Heart right ventricle (tissue), 16 donors: ENCODE measurements around the gene ARSA. TPM values are rescaled to one million over a fixed set of nuclear protein-coding genes. Genes with fewer than 3 reads are reported as not detected.

Source experiments
- ATAC-seq, 8 donors: fragments of 200-7000 bp; cut with Tn5 transposase; one replicate each; pipeline ENCODE4 v1.9.1; 2020; ENCODE audit warnings: mild to moderate bottlenecking in 8 of 8, moderate library complexity in 8 of 8, moderate number of reproducible peaks in 1 of 8
- DNase-seq, 2 donors: peaks; one replicate each; pipeline ENCODE4 v3.0.0-alpha.2; 2020
- H3K27ac ChIP-seq, 10 donors: fragments of 200-600 bp; sonication (generic) in 2 of 10; one replicate each; pipeline versions ENCODE4 v1.5.0 to v1.8.0; 2020 to 2022; ENCODE audit warnings: mild to moderate bottlenecking in 3 of 10
- H3K27me3 ChIP-seq, 7 donors: fragments of 200-600 bp; one replicate each; pipeline ENCODE4 v1.8.0; 2021 to 2022; ENCODE audit warnings: mild to moderate bottlenecking in 2 of 7
- H3K36me3 ChIP-seq, 9 donors: fragments of 200-600 bp; sonication (generic) in 1 of 9; one replicate each; pipeline versions ENCODE4 v1.5.0 to v1.8.0; 2020 to 2022; ENCODE audit warnings: mild to moderate bottlenecking in 2 of 9
- H3K4me1 ChIP-seq, 9 donors: fragments of 200-600 bp; sonication (generic) in 1 of 9; one replicate each; pipeline versions ENCODE4 v1.5.0 to v1.8.0; 2020 to 2022; ENCODE audit warnings: mild to moderate bottlenecking in 4 of 9
- H3K4me3 ChIP-seq, 10 donors: fragments of 200-600 bp; sonication (generic) in 2 of 10; one replicate each; pipeline versions ENCODE4 v1.5.0 to v1.8.0; 2020 to 2022; ENCODE audit warnings: mild to moderate bottlenecking in 7 of 10, moderate library complexity in 2 of 10
- H3K9me3 ChIP-seq, 11 donors: fragments of 200-600 bp in 10 of 11; sonication (generic) in 2 of 11; one replicate each; pipeline versions ENCODE4 v1.5.0 to v1.8.0; 2013 to 2022; ENCODE audit warnings: mild to moderate bottlenecking in 2 of 11, control low read depth in 1 of 11, moderate library complexity in 1 of 11
- CTCF ChIP-seq, 9 donors: fragments of 200-600 bp; sonication (generic) in 2 of 9; IDR thresholded peaks; one replicate each; pipeline versions ENCODE4 v1.5.0 to v1.8.0; 2021 to 2022; ENCODE audit warnings: antibody characterized with exemption in 9 of 9, mild to moderate bottlenecking in 5 of 9, moderate library complexity in 1 of 9
- WGBS, 2 donors: extraction: QIAGEN DNeasy Blood & Tissue Kit; methylation state at CpG; one replicate each; pipeline ENCODE4 v1.1.7; 2013; ENCODE audit warnings: inconsistent platforms in 1 of 2; 5-methylcytosine and 5-hydroxymethylcytosine counted together
- intact Hi-C, 10 donors: fragments of 100-400 bp; cut with DNase I; formaldehyde crosslinking; loops; one replicate each; pipeline versions ENCODE4 v1.11.1 to v1.14.2; 2022
- polyA plus RNA-seq, 2 donors: library from polyadenylated mRNA; stranded (reverse); fragments of 200-250 nt; gene quantifications; one replicate each; pipeline ENCODE4 v1.2.3, GENCODE V29; 2013
- total RNA-seq, 10 donors: library from RNA; stranded (reverse); fragmentation: NEBNext Ultra II Directional in 3 of 10; extraction: Animal tissue kit (Norgen Biotek cat#: 25700) in 3 of 10; gene quantifications; one replicate each; pipeline versions ENCODE4 v1.2.1 to v1.2.4, GENCODE V29; 2021 to 2023
- donor health status: Arrhythmogenic right ventricular cardiomyopathy.
- donor health status: ischemic (EF 13 %, LVEDD 7.1; RV severe dilation, severe dysfunction).
- donor health status: healthy with polysubstance abuse.
- donor health status: DM: no; HTN: yes; CAD: no.
- donor health status: DM: no; HTN: no; CAD: no.
- donor health status: ischemic (EF 25% LVEDD 6.9; RV normal size, moderate dysfunction).
- donor health status: ischemic (EF 25% LVEDD 5.7; RV mildly dilated, moderate dysfunction).
- donor health status: healthy.
- donor health status: DM: yes; HTN: yes; CAD: no.
- donor health status: Ischemic cardiomyopathy.
- donor health status: ischemic (EF 35%, LVEDD 5.7; RV mildly dilated, moderate dysfunction).
- donor health status: nonischemic (EF 11% LVEDD 7.7; RV severe dilation, severe dysfunction).
- donor health status: DM: yes; HTN: yes; CAD: no.
- donor health status: PGD.
- donor health status: ischemic (EF 29% LVEDD 5.4; RV normal size, mild dysfunction).
- donor health status: nonischemic (EF 23%, LVEDD 6.1; RV moderate dilation, normal function).

ARSA gene
- total and polyA plus RNA-seq, 12 donors: 17.5 to 62.3 (median 26.0) TPM

DNA sequence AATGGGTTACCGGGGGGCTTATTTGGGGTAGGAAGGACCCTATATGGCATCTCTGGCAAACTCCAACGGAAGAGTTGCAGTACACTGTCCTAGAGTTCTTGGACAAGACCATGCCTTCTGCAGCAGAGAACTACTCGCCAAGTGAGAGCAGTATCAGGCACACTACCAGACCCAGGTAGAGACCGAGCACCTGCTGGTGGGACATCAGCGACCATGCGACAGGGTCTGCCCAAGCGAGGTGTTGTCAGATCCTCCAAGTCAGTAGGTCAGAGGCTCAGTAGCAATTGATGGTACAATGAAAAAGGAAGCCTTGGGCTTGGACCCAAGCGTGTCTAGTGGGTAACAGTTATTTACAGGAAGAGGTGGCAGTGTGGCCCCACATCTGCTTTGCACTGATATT lies 42.2 kb downstream of the ARSA start:
- H3K9me3 ChIP-seq: no peaks in the 10 kb centered on the region
- H3K27ac ChIP-seq: no peak overlapping the region
- TF ChIP-seq CTCF (IDR thresholded peaks at IDR 0.05): no peak
- ATAC-seq (no peak), DNase-seq (no peak)
- H3K4me1 ChIP-seq: peaks cover 0 to 24% (median 20%) of the 10 kb centered on the region in 9 donors
- intact Hi-C loops: no loop called here
- H3K36me3 ChIP-seq: peaks cover 0 to 6% (median 0%) of the 10 kb centered on the region in 9 donors
- H3K27me3 ChIP-seq: no peaks in the 10 kb centered on the region
- no peak overlapping the region for H3K4me3 ChIP-seq
- WGBS, 2 donors: 89 to 94% methylated on average over 8 of the region's 8 CpGs

DNA sequence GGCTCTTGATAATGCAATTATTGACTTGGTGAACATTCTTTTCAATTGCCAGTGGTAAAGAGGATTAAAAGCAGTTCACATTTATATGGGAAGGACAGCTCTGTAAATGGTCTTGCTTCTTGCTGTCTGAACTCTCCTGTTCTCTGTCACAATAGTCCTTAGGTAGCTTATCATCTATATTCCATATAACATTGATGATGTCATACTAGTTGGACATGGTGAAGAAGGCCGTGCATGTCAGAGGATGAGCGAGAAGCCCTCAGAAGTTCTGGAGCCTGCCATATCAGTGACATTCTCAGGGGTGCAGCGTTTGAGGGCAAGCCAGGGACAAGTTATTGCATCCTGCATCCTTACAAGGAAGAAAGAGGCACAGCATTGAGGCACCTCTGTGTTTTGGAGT lies 42.7 kb downstream of the ARSA start:
- no peaks in the 10 kb centered on the region for H3K27me3 ChIP-seq
- WGBS, 2 donors: 88 to 90% methylated on average over 3 of the region's 3 CpGs
- DNase-seq: no peak
- no peaks in the 10 kb centered on the region for H3K9me3 ChIP-seq
- no peak for TF ChIP-seq CTCF (IDR thresholded peaks at IDR 0.05)
- no peak overlapping the region for H3K27ac ChIP-seq
- ATAC-seq: no peak
- no peak overlapping the region for H3K4me3 ChIP-seq
- peaks cover 0 to 29% (median 22%) of the 10 kb centered on the region in 9 donors for H3K4me1 ChIP-seq
- intact Hi-C loops: no loop called here
- peaks cover 0 to 11% (median 0%) of the 10 kb centered on the region in 9 donors for H3K36me3 ChIP-seq

- Histone ChIP-seq H3K36me3 (peaks cover 0 to 19% (median 2%) of the 10 kb centered on the region in 9 donors), H3K27ac (no peak overlapping the region), H3K4me3 (no peak overlapping the region), H3K4me1 (peaks cover 0 to 36% (median 26%) of the 10 kb centered on the region in 9 donors), H3K9me3 (no peaks in the 10 kb centered on the region), H3K27me3 (no peaks in the 10 kb centered on the region)
- intact Hi-C loops: loop anchor here in 1 of 10 donors (5.0 kb wide), 1 partner anchor 62 kb away; no protein-coding TSS in a partner anchor
- ATAC-seq: no peak
- no peak for DNase-seq
- 94 to 96% methylated on average over 23 of the region's 23 CpGs for WGBS, 2 donors
- TF ChIP-seq CTCF (IDR thresholded peaks at IDR 0.05): no peak
These were observed 43.6 kb downstream of the ARSA start for GRCh38 chr22:50584106-50585096.

GRCh38 chr22:50583294-50583861 lies 44.6 kb downstream of the ARSA start:
- intact Hi-C loops: loop anchor here in 3 of 10 donors (2.0 to 5.0 kb wide), 3 partner anchors 21 to 61 kb away; partner anchors contain the start of gene SYCE3 (in 1 of the 3)
- Histone ChIP-seq H3K4me1 (peaks cover 5 to 46% (median 36%) of the 10 kb centered on the region in 9 donors), H3K27ac (peak overlapping the region; percentile 96 to 100 (median 97)), H3K36me3 (peaks cover 0 to 29% (median 6%) of the 10 kb centered on the region in 9 donors), H3K4me3 (peak overlapping the region; percentile 58 to 88 (median 78)), H3K9me3 (no peaks in the 10 kb centered on the region), H3K27me3 (no peaks in the 10 kb centered on the region)
- peak; percentile 1 to 42 (median 9) for ATAC-seq
- DNase-seq: no peak
- TF ChIP-seq CTCF (IDR thresholded peaks at IDR 0.05): peak in 1 of 9 donors; percentile 8
- 7 to 9% methylated on average over 36 to 37 of the region's 37 CpGs for WGBS, 2 donors
